Thoracic aorta (tissue), 2 donors: ENCODE measurements around the gene PPP1R18. TPM values are rescaled to one million over a fixed set of nuclear protein-coding genes. Genes with fewer than 3 reads are reported as not detected.
A peak's percentile ranks its signal among the peaks of the same experiment; 100 is the strongest.

Experiments
- ATAC-seq: fragments of 150-250 bp; one replicate; pipeline ENCODE4 v1.8.0; 2017; ENCODE audit warnings: low read depth; ENCODE audit not compliant: insufficient number of reproducible peaks, low FRiP score
- DNase-seq: peaks from one replicate; pipeline ENCODE4 v3.0.0-alpha.2; 2020; ENCODE audit warnings: low spot score
- H3K27ac ChIP-seq, 2 donors: fragments of 200-600 bp; sonication (generic); 1 replicate in 1 of 2; 2 replicates in 1 of 2; pipeline ENCODE4 v1.5.1; 2016; ENCODE audit warnings: mild to moderate bottlenecking in 2 of 2, moderate library complexity in 2 of 2
- H3K27me3 ChIP-seq: fragments of 200-600 bp; sonication (generic); replicated peaks from 2 replicates; pipeline ENCODE4 v1.6.0; 2016; ENCODE audit warnings: mild to moderate bottlenecking; ENCODE audit not compliant: insufficient read depth
- H3K36me3 ChIP-seq: fragments of 200-600 bp; sonication (generic); one replicate; pipeline ENCODE4 v1.5.1; 2016
- H3K4me1 ChIP-seq, 2 donors: fragments of 200-600 bp; sonication (generic); 1 replicate in 1 of 2; 2 replicates in 1 of 2; pipeline versions ENCODE4 v1.5.1 to v1.6.0; 2016; ENCODE audit warnings: low read depth in 2 of 2, mild to moderate bottlenecking in 1 of 2; ENCODE audit not compliant: control insufficient read depth in 1 of 2
- H3K4me3 ChIP-seq: fragments of 200-600 bp; sonication (generic); 2 replicates; pipeline ENCODE4 v1.5.1; 2016; ENCODE audit warnings: mild to moderate bottlenecking
- H3K9me3 ChIP-seq: fragments of 200-600 bp; sonication (generic); 2 replicates; pipeline ENCODE4 v1.5.1; 2016
- CTCF ChIP-seq: fragments of 200-600 bp; sonication (generic); IDR thresholded peaks from one replicate; pipeline ENCODE4 v1.5.1; 2019; ENCODE audit warnings: antibody characterized with exemption
- total RNA-seq, 2 donors: library from RNA; depleted of rRNA; stranded (reverse); fragments of >200 nt; gene quantifications; one replicate each; pipeline versions ENCODE4 v1.1.0 to v1.2.3, GENCODE V29; 2016

Gene PPP1R18
- total RNA-seq, 2 donors from 2014 or later = 65.7 to 88.2 TPM

- ATAC-seq (peak; percentile 66), DNase-seq (peak; percentile 80)
- Histone ChIP-seq H3K27ac (peak within 1 kb of the TSS; percentile 92 to 100), H3K4me3 (peak within 1 kb of the TSS; percentile 92), H3K4me1 (peaks cover 25 to 37% of the 10 kb centered on the region in 2 donors), H3K9me3 (no peaks in the 10 kb centered on the region), H3K27me3 (no peaks in the 10 kb centered on the region), H3K36me3 (no peaks in the 10 kb centered on the region)
- no peak for TF ChIP-seq CTCF
Measured at GRCh38 chr6:30690403-30691207, 4.2 kb upstream of the PPP1R18 start, which contains the start of gene NRM. NRM (minus strand) TSS chr6:30690984; CDS start chr6:30690974, 10 bp downstream.

GRCh38 chr6:30689985-30690384 lies 3.5 kb upstream of the PPP1R18 start:
- no peaks in the 10 kb centered on the region for H3K36me3 ChIP-seq

GRCh38 chr6:30689022-30689865 lies 2.8 kb upstream of the PPP1R18 start:
- Histone ChIP-seq H3K4me1 (peaks cover 24 to 36% of the 10 kb centered on the region in 2 donors), H3K27ac (peak overlapping the region; percentile 100), H3K4me3 (no peak overlapping the region), H3K9me3 (no peaks in the 10 kb centered on the region), H3K27me3 (no peaks in the 10 kb centered on the region), H3K36me3 (no peaks in the 10 kb centered on the region)
- DNase-seq = no peak
- TF ChIP-seq CTCF = no peak
- no peak for ATAC-seq

More at GRCh38 chr6:30689985-30690384, 3.5 kb upstream of the PPP1R18 start:
- DNase-seq (no peak), ATAC-seq (no peak)
- Histone ChIP-seq H3K27ac (peak overlapping the region; percentile 92 to 100), H3K4me3 (peak overlapping the region; percentile 92), H3K27me3 (no peaks in the 10 kb centered on the region), H3K4me1 (peaks cover 24 to 35% of the 10 kb centered on the region in 2 donors), H3K9me3 (no peaks in the 10 kb centered on the region)
- no peak for TF ChIP-seq CTCF

GRCh38 chr6:30688569-30688968 lies 2.1 kb upstream of the PPP1R18 start:
- Histone ChIP-seq H3K4me3 (peak overlapping the region; percentile 99), H3K27ac (peak overlapping the region; percentile 100), H3K4me1 (peaks cover 24 to 36% of the 10 kb centered on the region in 2 donors), H3K27me3 (no peaks in the 10 kb centered on the region), H3K36me3 (no peaks in the 10 kb centered on the region), H3K9me3 (no peaks in the 10 kb centered on the region)
- ATAC-seq (no peak), DNase-seq (no peak)
- TF ChIP-seq CTCF = no peak
